GM06990 (cell line): ENCODE measurements around the gene NEK10.

Experiments
- DNase-seq: peaks from one replicate; pipeline ENCODE4 v3.0.0-alpha.2; 2011; ENCODE audit not compliant: insufficient read length; ENCODE audit errors: extremely low read depth
- H3K27me3 ChIP-seq: replicated peaks from 2 replicates; pipeline ENCODE4 v1.6.0; 2011; ENCODE audit warnings: low read length; ENCODE audit not compliant: control insufficient read depth, insufficient read depth
- H3K36me3 ChIP-seq: 2 replicates; pipeline ENCODE4 v1.5.1; 2011; ENCODE audit warnings: low read length; ENCODE audit not compliant: control insufficient read depth, insufficient read depth
- H3K4me3 ChIP-seq: replicated peaks from 2 replicates; pipeline ENCODE4 v1.5.1; 2011; ENCODE audit warnings: low read depth, mild to moderate bottlenecking, control low read depth, low read length
- CTCF ChIP-seq: IDR thresholded peaks from 2 replicates; pipeline ENCODE4 v1.5.1; 2011; ENCODE audit warnings: low read length, control low read depth, mild to moderate bottlenecking, inconsistent platforms; ENCODE audit not compliant: insufficient read depth, poor library complexity, severe bottlenecking

Gene NEK10

GRCh38 chr3:27345959-27346865 is 23.0 kb downstream of the NEK10 start:
- H3K36me3 ChIP-seq: no peaks in the 10 kb centered on the region
- TF ChIP-seq CTCF: no peak
- H3K27me3 ChIP-seq: no peaks in the 10 kb centered on the region
- no peak for DNase-seq
- no peak overlapping the region for H3K4me3 ChIP-seq

- DNase-seq: no peak
- TF ChIP-seq CTCF: no peak
- Histone ChIP-seq H3K27me3 (no peaks in the 10 kb centered on the region), H3K4me3 (no peak overlapping the region), H3K36me3 (no peaks in the 10 kb centered on the region)
These were observed 23.7 kb downstream of the NEK10 start for GRCh38 chr3:27345493-27345892.

GRCh38 chr3:27345045-27345444 is 24.1 kb downstream of the NEK10 start:
- TF ChIP-seq CTCF: no peak
- no peak overlapping the region for H3K4me3 ChIP-seq

GRCh38 chr3:27344192-27344591 is 25.0 kb downstream of the NEK10 start:
- no peak for DNase-seq
- Histone ChIP-seq H3K4me3 (no peak overlapping the region), H3K27me3 (no peaks in the 10 kb centered on the region), H3K36me3 (no peaks in the 10 kb centered on the region)
- no peak for TF ChIP-seq CTCF

More at GRCh38 chr3:27345045-27345444, 24.1 kb downstream of the NEK10 start:
- Histone ChIP-seq H3K36me3 (no peaks in the 10 kb centered on the region), H3K27me3 (no peaks in the 10 kb centered on the region)
- no peak for DNase-seq

- Histone ChIP-seq H3K4me3 (no peak overlapping the region), H3K36me3 (no peaks in the 10 kb centered on the region), H3K27me3 (no peaks in the 10 kb centered on the region)
- DNase-seq: no peak
- TF ChIP-seq CTCF: no peak
These were observed 26.9 kb downstream of the NEK10 start for GRCh38 chr3:27342267-27342666.
